CD14-positive monocyte (primary cell): ENCODE results near the gene CCDC154. TPM values are rescaled to one million over a fixed set of nuclear protein-coding genes. Genes with fewer than 3 reads are reported as not detected.

Experiments used
- DNase-seq, 3 donors: peaks; one replicate each; pipeline ENCODE4 v3.0.0-alpha.2; 2011 to 2022
- H2AFZ ChIP-seq: 2 replicates; pipeline ENCODE4 v1.6.0; 2012; ENCODE audit warnings: mild to moderate bottlenecking, low read depth, low read length, inconsistent platforms; ENCODE audit not compliant: insufficient read depth, poor library complexity, severe bottlenecking
- H3K27ac ChIP-seq, 2 donors: 1 replicate in 1 of 2; 2 replicates in 1 of 2; pipeline ENCODE4 v1.5.1; 2012 to 2013; ENCODE audit warnings: low read length in 2 of 2, control low read depth in 1 of 2, inconsistent platforms in 1 of 2, low read depth in 1 of 2, mild to moderate bottlenecking in 1 of 2
- H3K27me3 ChIP-seq, 2 donors: one replicate each; pipeline versions ENCODE4 v1.6.0 to v1.6.1; 2011 to 2013; ENCODE audit warnings: low read length in 2 of 2; ENCODE audit not compliant: control insufficient read depth in 2 of 2, insufficient read depth in 2 of 2
- H3K36me3 ChIP-seq, 2 donors: replicated peaks in 1 of 2; 1 replicate in 1 of 2; 2 replicates in 1 of 2; pipeline versions ENCODE4 v1.5.1 to v1.6.1; 2012 to 2013; ENCODE audit warnings: low read length in 2 of 2, control low read depth in 1 of 2, inconsistent platforms in 1 of 2, mild to moderate bottlenecking in 1 of 2; ENCODE audit not compliant: insufficient read depth in 2 of 2, control insufficient read depth in 1 of 2
- H3K4me1 ChIP-seq, 2 donors: 1 replicate in 1 of 2; 2 replicates in 1 of 2; pipeline versions ENCODE4 v1.5.1 to v1.6.1; 2012 to 2013; ENCODE audit warnings: low read length in 2 of 2, control low read depth in 1 of 2, inconsistent platforms in 1 of 2, mild to moderate bottlenecking in 1 of 2, moderate library complexity in 1 of 2; ENCODE audit not compliant: insufficient read depth in 2 of 2, control insufficient read depth in 1 of 2
- H3K4me2 ChIP-seq: replicated peaks from 2 replicates; pipeline ENCODE3; 2012; ENCODE audit warnings: low read length, moderate library complexity, mild to moderate bottlenecking; ENCODE audit not compliant: poor library complexity, severe bottlenecking; ENCODE audit errors: extremely low read depth
- H3K4me3 ChIP-seq, 3 experiments: fragments of 200-600 bp in 1 of 3; sonication (generic) in 1 of 3; replicated peaks in 1 of 3; 1 replicate in 2 of 3; 2 replicates in 1 of 3; pipeline ENCODE4 v1.5.1; 2011 to 2013; ENCODE audit warnings: low read length in 3 of 3, mild to moderate bottlenecking in 3 of 3, control low read depth in 2 of 3, low read depth in 2 of 3, inconsistent platforms in 1 of 3, moderate library complexity in 1 of 3
- H3K79me2 ChIP-seq: 2 replicates; pipeline ENCODE4 v1.6.0; 2012; ENCODE audit warnings: mild to moderate bottlenecking, control low read depth, inconsistent platforms, low read length, moderate library complexity; ENCODE audit not compliant: insufficient read depth
- H3K9ac ChIP-seq: 2 replicates; pipeline ENCODE4 v1.6.0; 2017; ENCODE audit warnings: low read length, mild to moderate bottlenecking; ENCODE audit not compliant: insufficient read depth, poor library complexity, severe bottlenecking
- H3K9me3 ChIP-seq, 2 donors: replicated peaks in 1 of 2; 1 replicate in 1 of 2; 2 replicates in 1 of 2; pipeline versions ENCODE4 v1.5.1 to v1.6.1; 2012 to 2013; ENCODE audit warnings: low read length in 2 of 2, control low read depth in 1 of 2; ENCODE audit not compliant: control insufficient read depth in 1 of 2, insufficient read depth in 1 of 2
- H4K20me1 ChIP-seq: 2 replicates; pipeline ENCODE4 v1.6.0; 2012; ENCODE audit warnings: mild to moderate bottlenecking, low read length, control low read depth, moderate library complexity; ENCODE audit not compliant: insufficient read depth
- H3K27ac Mint-ChIP-seq, 7 donors: one replicate each; pipeline ENCODE4 v1.8.0; 2020; ENCODE audit warnings: mild to moderate bottlenecking in 7 of 7, mixed read lengths in 7 of 7, moderate library complexity in 6 of 7, inconsistent platforms in 2 of 7
- H3K27me3 Mint-ChIP-seq, 3 donors: one replicate each; pipeline ENCODE4 v1.8.0; 2021 to 2022; ENCODE audit warnings: low read depth in 3 of 3, mild to moderate bottlenecking in 3 of 3, mixed read lengths in 3 of 3, moderate library complexity in 3 of 3, inconsistent platforms in 1 of 3
- H3K36me3 Mint-ChIP-seq, 2 donors: one replicate each; pipeline ENCODE4 v1.8.0; 2020; ENCODE audit warnings: mixed read lengths in 2 of 2, inconsistent platforms in 1 of 2, mild to moderate bottlenecking in 1 of 2
- H3K4me1 Mint-ChIP-seq: one replicate; pipeline ENCODE4 v1.8.0; 2020; ENCODE audit warnings: mild to moderate bottlenecking, mixed read lengths
- H3K4me3 Mint-ChIP-seq, 2 donors: one replicate each; pipeline ENCODE4 v1.8.0; 2020; ENCODE audit warnings: mild to moderate bottlenecking in 2 of 2, mixed read lengths in 2 of 2, moderate library complexity in 1 of 2
- H3K9me3 Mint-ChIP-seq, 7 donors: one replicate each; pipeline ENCODE4 v1.8.0; 2020 to 2022; ENCODE audit warnings: mixed read lengths in 7 of 7, mild to moderate bottlenecking in 6 of 7, moderate library complexity in 6 of 7, inconsistent platforms in 2 of 7
- CTCF ChIP-seq: fragments of 200-600 bp; IDR thresholded peaks from one replicate; pipeline ENCODE4 v1.8.0; 2022; ENCODE audit warnings: antibody characterized with exemption, mild to moderate bottlenecking
- WGBS: methylation state at CpG from one replicate; pipeline ENCODE4 v1.1.5; 2013; ENCODE audit warnings: missing lambda C conversion rate; ENCODE audit not compliant: insufficient coverage; 5-methylcytosine and 5-hydroxymethylcytosine counted together
- intact Hi-C, 2 donors: fragments of 100-400 bp; cut with micrococcal nuclease; formaldehyde crosslinking; loops; one replicate each; pipeline versions ENCODE4 v1.15.0 to v1.15.1; 2023
- polyA plus RNA-seq, 3 donors: library from polyadenylated mRNA; depleted of rRNA in 1 of 3; unstranded in 2 of 3; stranded (reverse) in 1 of 3; fragments of 300-500 nt in 2 of 3; fragments of >200 nt in 1 of 3; fragmentation: Illumina TruSeq in 2 of 3; gene quantifications; 1 replicate in 2 of 3; 2 replicates in 1 of 3; pipeline ENCODE4 v1.2.3, GENCODE V29; 2012 to 2021

Gene CCDC154
- polyA plus RNA-seq, 3 donors: 5.9 TPM; not detected in 2

- 90% methylated on average over 17 of the region's 17 CpGs for WGBS
- Mint-ChIP-seq H3K4me1 (no peaks in the 10 kb centered on the region), H3K27me3 (peaks cover 0 to 1% (median 0%) of the 10 kb centered on the region in 3 donors), H3K36me3 (peaks cover 63 to 91% of the 10 kb centered on the region in 2 donors), H3K27ac (peak overlapping the region in 1 of 7 donors; percentile 56), H3K9me3 (no peaks in the 10 kb centered on the region), H3K4me3 (no peak overlapping the region)
- Histone ChIP-seq H2AFZ (no peak overlapping the region), H3K9ac (no peak overlapping the region), H3K4me3 (no peak overlapping the region), H3K27me3 (no peaks in the 10 kb centered on the region), H3K4me1 (no peaks in the 10 kb centered on the region), H4K20me1 (peaks cover 43% of the 10 kb centered on the region), H3K36me3 (peaks cover 88 to 97% of the 10 kb centered on the region in 2 donors), H3K79me2 (peaks cover 4% of the 10 kb centered on the region), H3K4me2 (no peak overlapping the region), H3K9me3 (no peaks in the 10 kb centered on the region), H3K27ac (peak overlapping the region in 1 of 2 donors; percentile 5)
- intact Hi-C loops: loop anchor here in 1 of 2 donors (10.0 kb wide), 1 partner anchor 50 kb away; no protein-coding TSS in a partner anchor
- no peak for TF ChIP-seq CTCF
- DNase-seq: no peak
Observed at GRCh38 chr16:1454561-1454960, 10.2 kb upstream of the CCDC154 start.

DNA sequence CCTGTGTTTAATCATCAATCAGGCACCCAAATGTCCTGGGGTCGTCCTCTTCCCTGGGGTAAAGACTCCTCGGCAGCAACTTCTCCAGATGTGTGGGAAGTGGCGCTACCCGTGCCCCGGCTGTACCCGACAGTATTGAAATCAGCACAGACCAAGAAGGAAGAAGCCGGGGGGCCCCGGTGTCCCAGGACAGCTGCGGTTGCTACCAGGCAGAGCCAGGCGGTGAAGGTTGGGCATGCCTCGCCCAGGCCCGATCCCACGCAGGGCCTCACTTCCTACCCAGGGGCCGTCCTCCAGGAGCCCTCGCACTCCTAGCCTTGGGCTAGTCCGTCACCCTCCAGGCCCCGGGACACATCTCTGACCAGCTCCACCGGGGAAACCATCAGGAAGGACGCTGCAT, 9.0 kb upstream of the CCDC154 start:
- peaks cover 45% of the 10 kb centered on the region for H4K20me1 ChIP-seq
- 92% methylated on average over 19 of the region's 19 CpGs for WGBS
- H3K79me2 ChIP-seq: no peaks in the 10 kb centered on the region
- H3K4me3 Mint-ChIP-seq: no peak overlapping the region
- H3K27ac ChIP-seq: no peak overlapping the region
- no peaks in the 10 kb centered on the region for H3K27me3 ChIP-seq
- no peak overlapping the region for H3K4me2 ChIP-seq
- H3K4me1 ChIP-seq: no peaks in the 10 kb centered on the region
- H3K36me3 ChIP-seq: peaks cover 93 to 100% of the 10 kb centered on the region in 2 donors
- no peaks in the 10 kb centered on the region for H3K9me3 ChIP-seq
- no peak overlapping the region for H3K9ac ChIP-seq
- H2AFZ ChIP-seq: no peak overlapping the region
- intact Hi-C loops: loop anchor here in 1 of 2 donors (10.0 kb wide), 1 partner anchor 51 kb away; no protein-coding TSS in a partner anchor
- H3K27me3 Mint-ChIP-seq: peaks cover 0 to 1% (median 0%) of the 10 kb centered on the region in 3 donors
- DNase-seq: no peak
- H3K4me1 Mint-ChIP-seq: no peaks in the 10 kb centered on the region
- TF ChIP-seq CTCF: no peak
- peaks cover 67 to 94% of the 10 kb centered on the region in 2 donors for H3K36me3 Mint-ChIP-seq
- H3K27ac Mint-ChIP-seq: peak overlapping the region in 1 of 7 donors; percentile 20
- H3K4me3 ChIP-seq: no peak overlapping the region
- H3K9me3 Mint-ChIP-seq: no peaks in the 10 kb centered on the region
